ENCODE results near the gene SDHAF4.

SDHAF4 gene

GRCh38 chr6:70616728-70617260 is 50.1 kb downstream of the SDHAF4 start:
- Histone ChIP-seq H3K18ac (ENCODE audit: low read length) (no peak overlapping the region), H4K12ac (ENCODE audit: low read depth, low read length) (no peak overlapping the region), H3K4me2 (ENCODE audit: low read length) (no peak overlapping the region), H3K23ac (ENCODE audit: low read length) (no peak overlapping the region), H2AFZ (ENCODE audit: insufficient read depth, low read length, poor library complexity) (no peak overlapping the region), H2AK5ac (ENCODE audit: low read length) (no peak overlapping the region), H3K4me3 (ENCODE audit: low read depth, low read length) (no peak overlapping the region), H2BK120ac (ENCODE audit: insufficient read depth, low read length, poor library complexity) (no peak overlapping the region), H2BK5ac (ENCODE audit: low read depth, low read length, poor library complexity) (no peak overlapping the region), H4K91ac (ENCODE audit: low read depth, low read length) (no peak overlapping the region), H3K36me3 (ENCODE audit: control insufficient read depth in 1 of 2, insufficient read depth in 2 of 2, low read length in 2 of 2) (no peaks in the 10 kb centered on the region), H3K27me3 (ENCODE audit: insufficient read depth, low read length) (no peaks in the 10 kb centered on the region), H3K9ac (ENCODE audit: low read length) (no peak overlapping the region), H3K79me1 (ENCODE audit: low read length) (no peaks in the 10 kb centered on the region), H4K8ac (ENCODE audit: low read depth, low read length) (no peak overlapping the region), H3K4ac (ENCODE audit: low read depth, low read length) (no peak overlapping the region), H2BK12ac (ENCODE audit: low read length) (no peak overlapping the region), H3K4me1 (ENCODE audit: control insufficient read depth in 1 of 2, insufficient read depth in 2 of 2, low read length in 2 of 2) (no peaks in the 10 kb centered on the region), H3K9me3 (ENCODE audit: insufficient read depth, low read depth, low read length) (no peaks in the 10 kb centered on the region), H3K79me2 (ENCODE audit: control insufficient read depth, insufficient read depth, low read length, poor library complexity) (no peaks in the 10 kb centered on the region), H3K14ac (ENCODE audit: low read length) (no peak overlapping the region), H3K27ac (ENCODE audit: low read depth, low read length) (no peak overlapping the region)
- no CpG with 5 or more reads among the region's 3 CpGs for WGBS (ENCODE audit: extremely low coverage, insufficient coverage, insufficient read length)
- no peak for DNase-seq

GRCh38 chr6:70620746-70621145 is 54.0 kb downstream of the SDHAF4 start:
- Histone ChIP-seq H3K4me2 (ENCODE audit: low read length) (no peak overlapping the region), H3K9ac (ENCODE audit: low read length) (no peak overlapping the region), H3K4ac (ENCODE audit: low read depth, low read length) (no peak overlapping the region), H3K18ac (ENCODE audit: low read length) (no peak overlapping the region), H3K27ac (ENCODE audit: low read depth, low read length) (no peak overlapping the region), H3K4me3 (ENCODE audit: low read depth, low read length) (no peak overlapping the region), H3K79me2 (ENCODE audit: control insufficient read depth, insufficient read depth, low read length, poor library complexity) (no peaks in the 10 kb centered on the region), H3K14ac (ENCODE audit: low read length) (no peak overlapping the region), H3K4me1 (ENCODE audit: control insufficient read depth in 1 of 2, insufficient read depth in 2 of 2, low read length in 2 of 2) (no peaks in the 10 kb centered on the region), H4K8ac (ENCODE audit: low read depth, low read length) (no peak overlapping the region), H2BK12ac (ENCODE audit: low read length) (no peak overlapping the region), H3K23ac (ENCODE audit: low read length) (no peak overlapping the region), H2BK5ac (ENCODE audit: low read depth, low read length, poor library complexity) (no peak overlapping the region), H2AK5ac (ENCODE audit: low read length) (no peak overlapping the region), H2AFZ (ENCODE audit: insufficient read depth, low read length, poor library complexity) (no peak overlapping the region), H4K12ac (ENCODE audit: low read depth, low read length) (no peak overlapping the region), H3K36me3 (ENCODE audit: control insufficient read depth in 1 of 2, insufficient read depth in 2 of 2, low read length in 2 of 2) (no peaks in the 10 kb centered on the region), H3K27me3 (ENCODE audit: insufficient read depth, low read length) (no peaks in the 10 kb centered on the region), H3K79me1 (ENCODE audit: low read length) (no peaks in the 10 kb centered on the region), H4K91ac (ENCODE audit: low read depth, low read length) (no peak overlapping the region), H2BK120ac (ENCODE audit: insufficient read depth, low read length, poor library complexity) (no peak overlapping the region), H3K9me3 (ENCODE audit: insufficient read depth, low read depth, low read length) (no peaks in the 10 kb centered on the region)
- DNase-seq: no peak
- WGBS (ENCODE audit: extremely low coverage, insufficient coverage, insufficient read length): no CpG with 5 or more reads among the region's 1 CpG

- Histone ChIP-seq H3K79me2 (ENCODE audit: control insufficient read depth, insufficient read depth, low read length, poor library complexity) (no peaks in the 10 kb centered on the region), H2BK12ac (ENCODE audit: low read length) (no peak overlapping the region), H4K91ac (ENCODE audit: low read depth, low read length) (no peak overlapping the region), H2BK120ac (ENCODE audit: insufficient read depth, low read length, poor library complexity) (no peak overlapping the region), H3K23ac (ENCODE audit: low read length) (no peak overlapping the region), H3K79me1 (ENCODE audit: low read length) (no peaks in the 10 kb centered on the region), H3K27me3 (ENCODE audit: insufficient read depth, low read length) (no peaks in the 10 kb centered on the region), H4K8ac (ENCODE audit: low read depth, low read length) (no peak overlapping the region), H3K4ac (ENCODE audit: low read depth, low read length) (no peak overlapping the region), H3K4me2 (ENCODE audit: low read length) (no peak overlapping the region), H2BK5ac (ENCODE audit: low read depth, low read length, poor library complexity) (no peak overlapping the region), H3K4me3 (ENCODE audit: low read depth, low read length) (no peak overlapping the region), H3K27ac (ENCODE audit: low read depth, low read length) (no peak overlapping the region), H3K9me3 (ENCODE audit: insufficient read depth, low read depth, low read length) (no peaks in the 10 kb centered on the region), H4K12ac (ENCODE audit: low read depth, low read length) (no peak overlapping the region), H3K14ac (ENCODE audit: low read length) (no peak overlapping the region), H3K36me3 (ENCODE audit: control insufficient read depth in 1 of 2, insufficient read depth in 2 of 2, low read length in 2 of 2) (no peaks in the 10 kb centered on the region), H3K9ac (ENCODE audit: low read length) (no peak overlapping the region), H2AFZ (ENCODE audit: insufficient read depth, low read length, poor library complexity) (no peak overlapping the region), H3K4me1 (ENCODE audit: control insufficient read depth in 1 of 2, insufficient read depth in 2 of 2, low read length in 2 of 2) (no peaks in the 10 kb centered on the region), H3K18ac (ENCODE audit: low read length) (no peak overlapping the region), H2AK5ac (ENCODE audit: low read length) (no peak overlapping the region)
- WGBS (ENCODE audit: extremely low coverage, insufficient coverage, insufficient read length): no CpG with 5 or more reads among the region's 1 CpG
- DNase-seq: no peak
Observed at GRCh38 chr6:70622461-70622860, 55.7 kb downstream of the SDHAF4 start.

GRCh38 chr6:70625436-70625835 is 58.7 kb downstream of the SDHAF4 start:
- no peak overlapping the region for H3K4ac ChIP-seq (ENCODE audit: low read depth, low read length)
- H3K79me1 ChIP-seq (ENCODE audit: low read length): no peaks in the 10 kb centered on the region
- H3K9ac ChIP-seq (ENCODE audit: low read length): no peak overlapping the region
- H2AFZ ChIP-seq (ENCODE audit: insufficient read depth, low read length, poor library complexity): no peak overlapping the region
- H3K27ac ChIP-seq (ENCODE audit: low read depth, low read length): no peak overlapping the region
- no peak overlapping the region for H2AK5ac ChIP-seq (ENCODE audit: low read length)
- H2BK120ac ChIP-seq (ENCODE audit: insufficient read depth, low read length, poor library complexity): no peak overlapping the region
- no peak overlapping the region for H4K12ac ChIP-seq (ENCODE audit: low read depth, low read length)
- no peak overlapping the region for H3K14ac ChIP-seq (ENCODE audit: low read length)
- H3K23ac ChIP-seq (ENCODE audit: low read length): no peak overlapping the region
- H3K79me2 ChIP-seq (ENCODE audit: control insufficient read depth, insufficient read depth, low read length, poor library complexity): no peaks in the 10 kb centered on the region
- no peaks in the 10 kb centered on the region for H3K36me3 ChIP-seq (ENCODE audit: control insufficient read depth in 1 of 2, insufficient read depth in 2 of 2, low read length in 2 of 2)
- no peak for DNase-seq
- no peak overlapping the region for H4K8ac ChIP-seq (ENCODE audit: low read depth, low read length)
- no peak overlapping the region for H2BK5ac ChIP-seq (ENCODE audit: low read depth, low read length, poor library complexity)
- no peaks in the 10 kb centered on the region for H3K9me3 ChIP-seq (ENCODE audit: insufficient read depth, low read depth, low read length)
- H3K27me3 ChIP-seq (ENCODE audit: insufficient read depth, low read length): no peaks in the 10 kb centered on the region
- no peak overlapping the region for H3K4me3 ChIP-seq (ENCODE audit: low read depth, low read length)
- no peak overlapping the region for H4K91ac ChIP-seq (ENCODE audit: low read depth, low read length)
- H3K4me2 ChIP-seq (ENCODE audit: low read length): no peak overlapping the region
- no peak overlapping the region for H3K18ac ChIP-seq (ENCODE audit: low read length)
- no peak overlapping the region for H2BK12ac ChIP-seq (ENCODE audit: low read length)
- no peaks in the 10 kb centered on the region for H3K4me1 ChIP-seq (ENCODE audit: control insufficient read depth in 1 of 2, insufficient read depth in 2 of 2, low read length in 2 of 2)
